Caco-2 (cell line): ENCODE results near the gene RGS7. TPM values are rescaled to one million over a fixed set of nuclear protein-coding genes. Genes with fewer than 3 reads are reported as not detected.

Experiments used
- BruUV-seq: library from RNA; stranded (reverse); fragments of 400-500 nt; replicated peaks from 2 replicates; lab custom pipeline; 2021; lab: Mats Ljungman, UMichigan
- CTCF ChIA-PET: fragments of 300-600 bp; sonication (Branson Sonifier 250); formaldehyde crosslinking; loops from one replicate; lab custom pipeline; 2022; ENCODE audit warnings: antibody characterized with exemption; lab: Charles Lee
- POLR2A ChIA-PET: fragments of 300-600 bp; sonication (Branson Sonifier 250); formaldehyde crosslinking; loops from one replicate; lab custom pipeline; 2022; ENCODE audit warnings: antibody characterized with exemption; lab: Charles Lee
- DNase-seq, 2 experiments: peaks; one replicate each; pipeline versions ENCODE4 v3.0.0 to v3.0.0-alpha.2; 2020 to 2022
- H3K27me3 ChIP-seq: replicated peaks from 2 replicates; pipeline ENCODE4 v1.6.0; 2011; ENCODE audit warnings: low read length; ENCODE audit not compliant: control insufficient read depth, insufficient read depth
- H3K36me3 ChIP-seq: 2 replicates; pipeline ENCODE4 v1.5.1; 2011; ENCODE audit warnings: low read length; ENCODE audit not compliant: control insufficient read depth, insufficient read depth
- H3K4me1 ChIP-seq: fragments of 250-450 bp; sonication (Bioruptor Pico); 2 replicates; pipeline ENCODE4 v1.5.1; 2020; ENCODE audit warnings: mild to moderate bottlenecking
- H3K4me3 ChIP-seq: 2 replicates; pipeline ENCODE4 v1.5.1; 2011; ENCODE audit warnings: low read depth, mild to moderate bottlenecking, control low read depth, low read length
- H3K9me3 ChIP-seq: fragments of 250-450 bp; sonication (Bioruptor Pico); 2 replicates; pipeline ENCODE4 v1.5.1; 2020; ENCODE audit warnings: mild to moderate bottlenecking, moderate library complexity
- H3K27ac Mint-ChIP-seq: one replicate; pipeline ENCODE4 v1.8.0; 2022; ENCODE audit warnings: mixed read lengths; ENCODE audit not compliant: unreplicated experiment
- H3K27me3 Mint-ChIP-seq: one replicate; pipeline ENCODE4 v1.8.0; 2022; ENCODE audit warnings: mixed read lengths; ENCODE audit not compliant: insufficient read depth, unreplicated experiment
- H3K36me3 Mint-ChIP-seq: one replicate; pipeline ENCODE4 v1.8.0; 2022; ENCODE audit warnings: mild to moderate bottlenecking, mixed read lengths; ENCODE audit not compliant: insufficient read depth, unreplicated experiment
- H3K4me1 Mint-ChIP-seq: one replicate; pipeline ENCODE4 v1.8.0; 2022; ENCODE audit warnings: low read depth, mixed read lengths; ENCODE audit not compliant: unreplicated experiment
- H3K4me3 Mint-ChIP-seq: one replicate; pipeline ENCODE4 v1.8.0; 2022; ENCODE audit warnings: mild to moderate bottlenecking, moderate library complexity, mixed read lengths; ENCODE audit not compliant: unreplicated experiment
- H3K9me3 Mint-ChIP-seq: one replicate; pipeline ENCODE4 v1.8.0; 2022; ENCODE audit warnings: mixed read lengths; ENCODE audit not compliant: unreplicated experiment
- intact Hi-C: fragments of 100-400 bp; cut with micrococcal nuclease; formaldehyde crosslinking; loops from one replicate; pipeline ENCODE4 v1.10.0; 2022; ENCODE audit not compliant: unreplicated experiment
- total RNA-seq: library from RNA; stranded (reverse); gene quantifications from 2 replicates; pipeline ENCODE4 v1.2.3, GENCODE V29; 2022
- TF ChIP-seq, protein P1 (sequence below), 2 experiments: fragments of 200-600 bp in 1 of 2; IDR thresholded peaks; 1 replicate in 1 of 2; 2 replicates in 1 of 2; pipeline versions ENCODE4 v1.5.1 to v1.8.0; 2011 to 2022; ENCODE audit warnings: antibody characterized with exemption in 1 of 2, control low read depth in 1 of 2, inconsistent platforms in 1 of 2, low read depth in 1 of 2, low read length in 1 of 2, mild to moderate bottlenecking in 1 of 2, moderate library complexity in 1 of 2; ENCODE audit not compliant: insufficient read depth in 1 of 2, severe bottlenecking in 1 of 2, unreplicated experiment in 1 of 2

The RGS7 gene
- total RNA-seq, 1 experiment from 2014 or later: not detected

DNA sequence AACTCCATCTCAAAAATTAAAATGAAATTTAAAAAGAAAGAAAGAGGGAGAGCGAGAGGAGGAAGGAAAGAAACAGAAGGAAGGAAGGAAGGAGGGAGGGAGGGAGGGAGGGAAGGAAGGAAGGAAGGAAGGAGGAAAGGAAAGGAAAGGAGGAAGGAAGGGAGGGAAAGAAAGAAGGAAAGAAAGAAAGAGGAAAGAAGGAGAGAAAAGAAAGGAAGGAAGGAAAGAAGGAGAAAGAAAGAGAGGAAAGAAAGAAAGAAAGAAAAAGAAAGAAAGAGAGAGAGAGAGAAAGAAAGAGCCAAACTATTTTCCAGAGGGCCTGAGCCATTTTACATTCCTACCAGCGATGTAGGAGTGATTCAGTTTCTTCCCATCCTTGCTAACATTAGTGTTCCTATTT lies 364.0 kb downstream of the RGS7 start:
- H3K27ac Mint-ChIP-seq: no peak overlapping the region
- H3K4me1 Mint-ChIP-seq: no peaks in the 10 kb centered on the region
- CTCF ChIA-PET: no interaction called here
- no peak for DNase-seq
- H3K9me3 Mint-ChIP-seq: no peaks in the 10 kb centered on the region
- H3K9me3 ChIP-seq: no peaks in the 10 kb centered on the region
- no peaks in the 10 kb centered on the region for H3K36me3 Mint-ChIP-seq
- no peak overlapping the region for H3K4me3 Mint-ChIP-seq
- H3K36me3 ChIP-seq: no peaks in the 10 kb centered on the region
- TF ChIP-seq, protein P1, sequence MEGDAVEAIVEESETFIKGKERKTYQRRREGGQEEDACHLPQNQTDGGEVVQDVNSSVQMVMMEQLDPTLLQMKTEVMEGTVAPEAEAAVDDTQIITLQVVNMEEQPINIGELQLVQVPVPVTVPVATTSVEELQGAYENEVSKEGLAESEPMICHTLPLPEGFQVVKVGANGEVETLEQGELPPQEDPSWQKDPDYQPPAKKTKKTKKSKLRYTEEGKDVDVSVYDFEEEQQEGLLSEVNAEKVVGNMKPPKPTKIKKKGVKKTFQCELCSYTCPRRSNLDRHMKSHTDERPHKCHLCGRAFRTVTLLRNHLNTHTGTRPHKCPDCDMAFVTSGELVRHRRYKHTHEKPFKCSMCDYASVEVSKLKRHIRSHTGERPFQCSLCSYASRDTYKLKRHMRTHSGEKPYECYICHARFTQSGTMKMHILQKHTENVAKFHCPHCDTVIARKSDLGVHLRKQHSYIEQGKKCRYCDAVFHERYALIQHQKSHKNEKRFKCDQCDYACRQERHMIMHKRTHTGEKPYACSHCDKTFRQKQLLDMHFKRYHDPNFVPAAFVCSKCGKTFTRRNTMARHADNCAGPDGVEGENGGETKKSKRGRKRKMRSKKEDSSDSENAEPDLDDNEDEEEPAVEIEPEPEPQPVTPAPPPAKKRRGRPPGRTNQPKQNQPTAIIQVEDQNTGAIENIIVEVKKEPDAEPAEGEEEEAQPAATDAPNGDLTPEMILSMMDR (IDR thresholded peaks at IDR 0.05; ENCODE audit: insufficient read depth in 1 of 2, low read depth in 1 of 2, low read length in 1 of 2, severe bottlenecking in 1 of 2, unreplicated experiment in 1 of 2): no peak
- no peaks in the 10 kb centered on the region for H3K4me1 ChIP-seq
- no TSS peak for BruUV-seq
- H3K27me3 Mint-ChIP-seq: peaks cover 7% of the 10 kb centered on the region
- H3K27me3 ChIP-seq: no peaks in the 10 kb centered on the region
- POLR2A ChIA-PET: no interaction called here
- no peak overlapping the region for H3K4me3 ChIP-seq
- intact Hi-C loops: no loop called here

DNA sequence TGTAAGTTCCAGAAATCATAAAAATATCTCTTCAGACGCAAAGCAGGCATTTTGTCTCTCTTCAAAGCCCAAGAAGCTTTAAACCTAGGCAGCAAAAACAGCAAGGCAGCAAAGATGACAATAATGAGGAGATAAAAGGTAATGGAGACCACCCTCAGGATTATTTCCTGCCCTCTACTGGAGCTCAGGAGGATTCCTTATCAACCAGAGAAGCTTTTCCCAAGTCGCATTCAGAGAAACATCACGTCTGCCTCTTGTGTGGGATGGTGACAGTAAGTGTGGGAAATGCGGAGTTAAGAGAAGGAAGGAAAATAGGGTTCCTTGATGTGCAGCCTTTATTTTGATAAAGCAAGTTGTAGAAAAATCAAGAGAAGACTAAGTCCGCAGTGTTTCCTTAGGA lies 365.8 kb downstream of the RGS7 start:
- H3K4me1 ChIP-seq: no peaks in the 10 kb centered on the region
- H3K9me3 ChIP-seq: no peaks in the 10 kb centered on the region
- Mint-ChIP-seq H3K4me1 (no peaks in the 10 kb centered on the region), H3K27me3 (peaks cover under 1% of the 10 kb centered on the region), H3K36me3 (no peaks in the 10 kb centered on the region), H3K9me3 (no peaks in the 10 kb centered on the region), H3K27ac (no peak overlapping the region), H3K4me3 (no peak overlapping the region)
- no peaks in the 10 kb centered on the region for H3K27me3 ChIP-seq
- TF ChIP-seq, protein P1 (IDR thresholded peaks at IDR 0.05; ENCODE audit: insufficient read depth in 1 of 2, low read depth in 1 of 2, low read length in 1 of 2, severe bottlenecking in 1 of 2, unreplicated experiment in 1 of 2): no peak
- no peak for DNase-seq
- POLR2A ChIA-PET: no interaction called here
- intact Hi-C loops: no loop called here
- CTCF ChIA-PET: no interaction called here
- H3K4me3 ChIP-seq: no peak overlapping the region
- no peaks in the 10 kb centered on the region for H3K36me3 ChIP-seq
- no TSS peak for BruUV-seq

DNA sequence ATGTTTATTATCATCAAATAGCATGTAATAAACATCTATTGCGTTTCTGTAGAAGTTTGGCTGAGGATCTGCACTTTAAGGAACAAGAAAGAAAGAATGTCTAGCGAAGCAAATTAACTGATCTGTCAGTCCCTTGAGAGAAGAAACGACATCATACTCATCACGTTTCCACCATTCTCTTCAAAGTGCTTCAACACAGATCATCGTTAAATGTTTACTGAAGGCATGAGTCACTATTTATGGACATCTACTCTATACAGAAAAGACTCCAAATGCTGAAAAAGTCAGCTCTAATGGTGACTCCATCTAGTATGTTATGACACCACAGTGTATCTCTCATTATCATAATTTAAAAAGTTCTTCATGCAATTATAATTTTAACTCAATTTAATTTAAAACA lies 369.1 kb downstream of the RGS7 start:
- Histone ChIP-seq H3K9me3 (no peaks in the 10 kb centered on the region), H3K36me3 (no peaks in the 10 kb centered on the region), H3K27me3 (no peaks in the 10 kb centered on the region), H3K4me3 (no peak overlapping the region), H3K4me1 (no peaks in the 10 kb centered on the region)
- intact Hi-C loops: no loop called here
- ChIA-PET CTCF (no interaction called here), POLR2A (no interaction called here)
- Mint-ChIP-seq H3K27ac (no peak overlapping the region), H3K4me3 (no peak overlapping the region), H3K36me3 (no peaks in the 10 kb centered on the region), H3K4me1 (no peaks in the 10 kb centered on the region), H3K27me3 (no peaks in the 10 kb centered on the region), H3K9me3 (no peaks in the 10 kb centered on the region)
- no TSS peak for BruUV-seq
- DNase-seq: no peak
- TF ChIP-seq, protein P1 (IDR thresholded peaks at IDR 0.05; ENCODE audit: insufficient read depth in 1 of 2, low read depth in 1 of 2, low read length in 1 of 2, severe bottlenecking in 1 of 2, unreplicated experiment in 1 of 2): no peak
